DOHH2 (cell line): ENCODE results near the gene DNAJC24.

ENCODE experiments used
- H3F3A ChIP-seq: fragments of 200-600 bp; sonication (generic), shearing (Covaris generic); 2 replicates; pipeline ENCODE4 v1.6.0; 2016; ENCODE audit warnings: antibody characterized with exemption, mild to moderate bottlenecking; ENCODE audit not compliant: control insufficient read depth, insufficient read depth
- H3K27ac ChIP-seq: fragments of 200-600 bp; sonication (generic); 2 replicates; pipeline ENCODE4 v1.5.1; 2014; ENCODE audit warnings: low read depth, mild to moderate bottlenecking, low read length, moderate library complexity
- H3K27me3 ChIP-seq: fragments of 200-600 bp; sonication (generic); 2 replicates; pipeline ENCODE4 v1.6.1; 2014; ENCODE audit warnings: mild to moderate bottlenecking, low read length, mixed read lengths; ENCODE audit not compliant: control insufficient read depth
- H3K36me3 ChIP-seq: fragments of 200-600 bp; sonication (generic); 2 replicates; pipeline ENCODE4 v1.6.1; 2014; ENCODE audit warnings: mild to moderate bottlenecking, low read length, moderate library complexity, mixed read lengths; ENCODE audit not compliant: control insufficient read depth
- H3K4me1 ChIP-seq: fragments of 200-600 bp; sonication (generic); 2 replicates; pipeline ENCODE4 v1.6.1; 2014; ENCODE audit warnings: mild to moderate bottlenecking, low read length, mixed read lengths; ENCODE audit not compliant: control insufficient read depth
- H3K4me2 ChIP-seq: fragments of 200-600 bp; sonication (generic); 2 replicates; pipeline ENCODE4 v1.6.0; 2014; ENCODE audit warnings: mild to moderate bottlenecking, low read length, moderate library complexity
- H3K4me3 ChIP-seq: fragments of 200-600 bp; sonication (generic); 2 replicates; pipeline ENCODE4 v1.5.1; 2014; ENCODE audit warnings: mild to moderate bottlenecking, low read length, mixed read lengths
- H3K79me2 ChIP-seq: fragments of 200-600 bp; sonication (generic); 2 replicates; pipeline ENCODE4 v1.6.1; 2014; ENCODE audit warnings: mild to moderate bottlenecking, low read length, mixed read lengths; ENCODE audit not compliant: control insufficient read depth
- H3K9me2 ChIP-seq: fragments of 200-600 bp; sonication (generic); replicated peaks from 2 replicates; pipeline ENCODE4 v1.6.1; 2014; ENCODE audit warnings: mild to moderate bottlenecking, low read length, mixed read lengths; ENCODE audit not compliant: control insufficient read depth
- H3K9me3 ChIP-seq: fragments of 200-600 bp; sonication (generic); 2 replicates; pipeline ENCODE4 v1.6.1; 2014; ENCODE audit warnings: antibody characterized with exemption, low read length, mixed read lengths; ENCODE audit not compliant: control insufficient read depth, insufficient read depth
- H4K20me1 ChIP-seq: fragments of 200-600 bp; sonication (generic); 2 replicates; pipeline ENCODE4 v1.6.0; 2014; ENCODE audit warnings: low read depth, mild to moderate bottlenecking, antibody characterized with exemption, low read length, moderate library complexity; ENCODE audit not compliant: control insufficient read depth, insufficient read depth
- CTCF ChIP-seq: fragments of 200-600 bp; sonication (generic); IDR thresholded peaks from one replicate; pipeline ENCODE4 v1.5.1; 2014; ENCODE audit warnings: antibody characterized with exemption, mild to moderate bottlenecking, low read depth, low read length; ENCODE audit not compliant: poor library complexity, severe bottlenecking
- EZH2phosphoT487 ChIP-seq: fragments of 200-600 bp; sonication (generic); IDR thresholded peaks from 2 replicates; pipeline ENCODE4 v1.6.1; 2017; ENCODE audit warnings: borderline replicate concordance, mild to moderate bottlenecking, antibody characterized with exemption, low read length, moderate library complexity, mixed read lengths

DNAJC24 gene

GRCh38 chr11:31355131-31355530 is 14.5 kb upstream of the DNAJC24 start:
- H3K9me3 ChIP-seq, result no peaks in the 10 kb centered on the region
- H3K36me3 ChIP-seq, result no peaks in the 10 kb centered on the region
- no peak overlapping the region for H3K4me2 ChIP-seq
- H3K27me3 ChIP-seq, result peaks cover 3% of the 10 kb centered on the region; the same call in 1 of the 2 replicates
- H4K20me1 ChIP-seq, result no peaks in the 10 kb centered on the region
- no peaks in the 10 kb centered on the region for H3F3A ChIP-seq
- H3K79me2 ChIP-seq, result no peaks in the 10 kb centered on the region
- H3K4me1 ChIP-seq, result no peaks in the 10 kb centered on the region
- H3K9me2 ChIP-seq, result no peaks in the 10 kb centered on the region
- no peak overlapping the region for H3K27ac ChIP-seq
- no peak overlapping the region for H3K4me3 ChIP-seq
- TF ChIP-seq CTCF (no peak), EZH2phosphoT487 (no peak)

GRCh38 chr11:31355817-31356216 is 13.8 kb upstream of the DNAJC24 start:
- Histone ChIP-seq H3K79me2 (no peaks in the 10 kb centered on the region), H3K4me3 (no peak overlapping the region), H3K9me3 (no peaks in the 10 kb centered on the region), H3K4me2 (no peak overlapping the region), H3K36me3 (no peaks in the 10 kb centered on the region), H3K4me1 (no peaks in the 10 kb centered on the region), H3K9me2 (no peaks in the 10 kb centered on the region), H4K20me1 (no peaks in the 10 kb centered on the region), H3K27ac (no peak overlapping the region), H3F3A (no peaks in the 10 kb centered on the region), H3K27me3 (peaks cover 3% of the 10 kb centered on the region; the same call in 1 of the 2 replicates)
- no peak for TF ChIP-seq CTCF
- TF ChIP-seq EZH2phosphoT487, result no peak

GRCh38 chr11:31361743-31362142 is 7.9 kb upstream of the DNAJC24 start:
- H3F3A ChIP-seq, result no peaks in the 10 kb centered on the region
- no peaks in the 10 kb centered on the region for H3K9me2 ChIP-seq
- H3K4me1 ChIP-seq, result no peaks in the 10 kb centered on the region
- TF ChIP-seq EZH2phosphoT487 (no peak), CTCF (no peak)
- H3K9me3 ChIP-seq, result no peaks in the 10 kb centered on the region
- no peak overlapping the region for H3K27ac ChIP-seq
- no peak overlapping the region for H3K4me3 ChIP-seq
- H3K79me2 ChIP-seq, result no peaks in the 10 kb centered on the region
- no peaks in the 10 kb centered on the region for H3K36me3 ChIP-seq
- H3K4me2 ChIP-seq, result no peak overlapping the region
- no peaks in the 10 kb centered on the region for H4K20me1 ChIP-seq
- H3K27me3 ChIP-seq, result peaks cover 20% of the 10 kb centered on the region

GRCh38 chr11:31366795-31367194 is 2.9 kb upstream of the DNAJC24 start:
- Histone ChIP-seq H4K20me1 (no peaks in the 10 kb centered on the region), H3K27ac (no peak overlapping the region), H3K4me3 (no peak overlapping the region), H3K4me2 (no peak overlapping the region), H3F3A (no peaks in the 10 kb centered on the region), H3K27me3 (peaks cover 25% of the 10 kb centered on the region), H3K79me2 (peaks cover 10% of the 10 kb centered on the region), H3K4me1 (peaks cover 13% of the 10 kb centered on the region), H3K36me3 (no peaks in the 10 kb centered on the region; the same call in 1 of the 2 replicates), H3K9me3 (no peaks in the 10 kb centered on the region), H3K9me2 (no peaks in the 10 kb centered on the region)
- TF ChIP-seq EZH2phosphoT487 (no peak), CTCF (no peak)
